HG02943 (cell line): Measurements from ENCODE around the gene ZNF443.
"Not testable (repeated sequence)": the region's sequence is repeated elsewhere in the genome, so short reads cannot be mapped to it uniquely, and the experiment has no call there.

Experiments used
- ATAC-seq: cut with Tn5 transposase; IDR thresholded peaks from one replicate; pipeline ENCODE4 v1.9.1; 2021; ENCODE audit warnings: mild to moderate bottlenecking, low read depth, moderate library complexity; ENCODE audit not compliant: unreplicated experiment

ZNF443 gene

DNA sequence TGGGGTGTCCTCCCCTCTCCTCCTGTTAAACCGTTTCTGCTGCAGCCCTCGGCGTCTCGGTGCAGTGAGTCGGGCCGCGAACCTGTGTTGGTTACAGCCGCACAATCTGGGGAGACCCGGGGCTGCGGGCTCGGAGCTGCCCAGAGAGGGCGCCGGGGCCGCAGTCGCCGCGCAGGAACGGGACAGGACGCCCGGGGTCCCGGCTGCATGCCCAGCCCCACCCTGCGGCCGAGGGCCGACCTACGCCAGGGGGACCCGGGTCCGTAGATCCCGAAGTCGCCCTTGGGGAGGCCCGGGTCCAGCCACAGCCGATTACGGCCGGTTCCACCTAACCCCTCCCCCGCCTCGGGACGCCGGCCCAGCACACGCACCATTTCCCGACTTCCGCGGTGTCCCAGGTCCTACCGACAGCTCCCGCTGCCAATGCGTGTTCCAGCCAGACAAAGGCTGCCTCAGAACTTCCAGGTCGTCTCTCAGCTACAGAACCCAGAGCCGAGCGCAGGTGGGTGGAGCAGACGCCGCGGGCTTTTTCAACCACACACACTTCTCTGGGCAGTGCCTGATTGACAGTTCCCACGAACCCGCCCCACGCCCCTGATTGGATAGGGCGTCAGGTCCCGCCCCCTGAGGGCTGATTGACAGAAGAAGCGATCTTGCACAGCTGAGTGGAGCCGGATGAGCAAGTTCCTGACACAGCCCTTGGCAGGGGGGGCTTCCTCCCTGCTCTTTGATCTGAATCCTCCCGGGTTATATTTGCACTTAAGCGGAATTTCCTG is at the start of gene ZNF443:
Gene ZNF443 (minus strand): TSS at position 481 of the 776 bp plus-strand sequence. CDS start 107 bp downstream, at position 374.
- ATAC-seq: peak; percentile 95

DNA sequence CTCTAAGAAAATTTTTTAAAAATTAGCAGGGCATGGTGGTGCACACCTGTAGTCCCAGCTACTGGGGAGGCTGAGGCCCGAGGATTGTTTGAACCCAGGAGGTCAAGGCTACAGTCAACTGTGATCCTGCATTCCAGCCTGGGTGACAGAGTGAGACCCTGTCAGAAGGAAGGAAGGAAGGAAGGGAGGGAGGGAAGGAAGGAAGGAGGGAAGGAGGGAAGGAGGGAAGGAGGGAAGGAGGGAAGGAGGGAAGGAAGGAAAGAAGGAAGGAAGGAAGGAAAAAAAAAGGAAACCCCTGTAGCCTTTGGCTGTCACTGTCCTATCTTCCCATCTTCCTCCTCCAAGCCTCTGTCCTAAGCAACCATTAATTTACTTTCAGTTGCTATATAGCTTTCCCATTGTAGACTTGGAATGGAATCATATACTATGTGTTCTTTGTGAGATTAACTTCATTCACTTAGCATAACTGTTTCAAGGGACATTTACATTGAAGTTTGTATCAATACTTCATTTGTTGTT is 45.5 kb upstream of the ZNF443 start:
- ATAC-seq: not testable (repeated sequence)

DNA sequence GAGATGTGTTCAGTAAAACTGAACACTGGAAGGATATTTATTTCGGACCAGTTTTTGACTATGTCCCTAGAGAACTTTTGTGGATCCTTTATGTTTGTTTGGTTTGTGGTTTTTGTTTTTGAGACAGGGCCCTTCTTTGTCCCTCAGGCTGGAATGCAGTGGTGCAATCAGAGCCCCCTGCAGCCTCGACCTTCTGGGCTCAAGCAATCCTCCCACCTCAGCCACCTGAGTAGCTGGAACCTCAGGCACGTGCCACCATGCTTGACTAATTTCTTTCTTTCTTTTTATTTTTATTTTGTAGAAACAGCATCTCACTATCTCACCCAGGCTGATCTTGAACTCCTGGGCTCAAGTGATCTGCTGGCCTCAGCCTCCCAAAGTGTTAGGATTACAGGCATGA is 44.8 kb upstream of the ZNF443 start:
- no peak for ATAC-seq

DNA sequence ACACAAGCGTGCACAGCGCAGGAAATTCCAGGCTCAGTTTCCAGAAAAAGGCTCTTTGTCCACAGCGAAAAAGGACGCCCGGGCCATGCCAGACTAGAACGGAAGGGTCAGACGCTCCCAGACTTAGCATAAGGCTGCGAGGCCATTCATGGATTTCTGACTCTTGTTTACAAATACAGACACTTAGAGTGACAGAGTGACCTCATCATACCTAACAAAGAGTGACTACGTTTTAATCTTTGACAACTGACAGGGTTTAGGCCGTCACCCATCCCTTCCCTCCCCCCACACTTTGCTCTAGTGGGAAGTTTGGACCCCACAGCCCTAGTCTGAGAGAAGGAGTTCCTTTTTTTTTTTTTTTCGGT is 44.2 kb upstream of the ZNF443 start:
- peak; percentile 12 for ATAC-seq

DNA sequence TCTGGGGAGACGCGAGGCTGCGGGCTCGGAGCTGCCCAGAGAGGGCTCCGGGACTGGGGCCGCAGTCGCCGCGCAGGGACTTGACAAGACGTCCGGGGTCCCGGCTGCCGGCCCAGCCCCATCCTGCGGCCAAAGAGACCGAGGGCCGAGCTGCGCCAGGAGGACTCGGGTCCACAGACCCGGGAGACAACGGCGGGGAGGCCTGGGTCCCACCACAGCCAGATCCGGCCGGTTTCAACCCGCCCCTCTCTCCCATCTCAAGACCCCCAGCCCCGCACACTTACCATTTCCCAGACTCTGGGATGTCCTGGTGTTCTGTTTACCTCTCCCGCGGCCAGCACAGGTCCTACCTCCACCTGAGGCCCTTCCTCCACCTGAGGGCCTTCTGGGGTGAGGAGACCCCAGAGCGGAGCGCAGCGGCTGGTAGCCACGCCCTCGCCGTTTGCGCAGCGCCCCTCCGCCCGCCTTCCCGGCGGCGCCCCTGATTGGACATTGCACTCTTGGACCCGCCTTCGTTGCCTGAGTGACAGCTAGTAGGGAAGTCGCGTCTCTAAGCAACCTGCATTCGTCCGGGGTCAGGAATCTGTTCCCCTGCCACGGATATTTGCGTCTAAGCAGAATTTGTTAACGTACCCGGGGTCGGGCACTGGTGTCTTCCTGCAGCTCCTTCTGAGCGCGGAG is 43.7 kb upstream of the ZNF443 start, which contains the start of gene ZNF709:
Gene ZNF709 (minus strand): TSS at position 446 of the 681 bp plus-strand sequence. CDS start 159 bp downstream, at position 287.
- peak; percentile 92 for ATAC-seq

DNA sequence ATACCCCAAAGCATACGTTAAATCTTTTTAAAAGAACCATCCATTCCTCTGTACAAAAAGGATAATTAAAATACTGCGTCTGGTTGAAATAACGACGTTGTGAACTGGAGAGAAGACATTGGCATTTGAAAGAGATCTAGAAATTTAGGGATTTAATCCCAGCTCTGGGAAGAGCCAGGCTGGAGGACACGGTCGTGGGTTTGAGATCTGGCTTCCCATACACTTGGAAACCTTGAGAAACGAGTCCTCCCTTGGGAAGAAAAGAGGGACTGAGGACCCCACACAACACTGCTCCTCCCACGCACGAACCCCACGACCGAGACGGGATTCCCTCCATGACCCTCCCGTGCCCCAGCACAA is 43.2 kb upstream of the ZNF443 start:
- ATAC-seq: no peak

DNA sequence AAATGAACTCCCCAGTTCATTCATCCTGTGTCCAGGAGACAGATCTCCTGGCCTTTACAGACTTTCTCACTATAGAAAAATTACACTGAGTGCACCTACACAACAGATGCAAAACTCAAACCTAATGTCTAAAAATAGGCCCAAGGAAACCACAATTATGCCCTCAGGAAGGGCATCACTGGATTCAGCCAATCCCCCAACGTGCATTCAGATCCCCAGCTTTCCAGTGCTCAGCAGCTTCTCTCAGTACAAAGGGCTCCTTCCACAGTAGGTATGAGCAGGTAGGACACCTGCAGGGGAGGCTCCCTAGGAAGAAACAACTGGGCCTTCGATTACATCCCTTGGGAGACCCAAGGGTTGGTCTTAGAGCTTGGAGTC is 41.7 kb upstream of the ZNF443 start:
- ATAC-seq: no peak

DNA sequence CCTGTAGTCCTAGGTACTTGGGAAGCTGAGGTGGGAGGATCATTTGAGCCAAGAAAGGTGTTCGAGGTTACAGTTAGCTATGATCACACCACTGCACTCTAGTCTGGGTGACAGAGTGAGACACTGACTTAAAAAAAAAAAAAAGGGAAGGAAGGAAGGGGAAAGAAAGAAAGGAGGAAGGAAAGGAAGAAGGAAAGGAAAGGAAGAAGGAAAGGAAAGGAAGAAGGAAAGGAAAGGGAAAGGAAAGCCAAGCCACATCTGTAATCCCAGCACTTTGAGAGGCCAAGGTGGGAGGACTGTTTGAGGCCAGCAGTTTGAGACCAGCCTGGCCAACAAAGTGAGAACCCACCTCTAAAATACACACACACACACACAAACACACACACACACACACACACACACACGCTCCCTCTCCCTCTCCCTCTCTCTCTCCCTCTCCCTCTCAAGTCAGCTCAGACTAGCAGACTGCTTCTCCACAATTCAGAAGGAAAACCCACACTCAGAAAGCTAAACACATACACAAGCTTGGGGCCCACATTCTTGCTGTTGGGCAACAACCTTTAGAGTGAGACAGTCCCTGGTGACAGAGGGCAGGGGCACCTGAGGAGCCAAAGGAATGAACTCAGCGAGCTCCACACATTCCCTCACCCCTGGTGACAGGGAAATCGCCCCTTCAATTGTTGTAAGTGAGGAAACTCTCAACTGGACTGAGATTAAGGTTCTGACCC is 41.1 kb upstream of the ZNF443 start:
- ATAC-seq: no peak

DNA sequence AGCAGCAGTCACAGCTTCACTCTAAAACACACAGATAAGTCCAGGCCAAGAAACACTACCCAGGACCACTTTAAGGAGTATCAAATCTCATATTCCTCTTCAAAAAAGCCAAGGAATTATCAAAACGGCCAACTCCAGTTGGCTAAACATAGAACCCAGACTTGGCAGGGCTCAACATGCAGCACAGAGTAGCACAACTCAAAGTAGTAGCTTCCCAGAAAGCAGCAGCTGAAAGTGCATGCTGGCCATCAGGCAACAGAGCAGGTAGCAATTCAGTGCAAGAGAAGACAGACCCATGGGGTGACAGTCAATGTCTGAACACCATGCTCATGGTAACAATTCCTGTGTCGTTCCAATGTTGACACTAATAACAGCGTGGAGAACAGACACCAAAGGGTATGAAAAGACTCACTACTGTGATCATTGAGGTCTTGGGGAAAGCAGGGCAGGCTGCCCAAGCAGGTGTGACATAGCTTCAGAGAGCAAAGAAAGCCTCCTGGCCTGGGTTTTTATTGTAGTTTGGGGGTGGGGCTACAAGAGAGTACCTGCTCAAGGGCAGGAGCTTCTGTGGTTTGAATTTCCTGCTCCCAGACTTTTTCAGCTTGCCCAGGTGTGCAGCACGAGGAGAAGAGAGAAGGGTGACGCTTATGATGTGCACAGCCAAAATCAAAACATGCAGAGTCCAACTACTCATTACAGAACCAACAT is 37.6 kb upstream of the ZNF443 start:
- no peak for ATAC-seq

DNA sequence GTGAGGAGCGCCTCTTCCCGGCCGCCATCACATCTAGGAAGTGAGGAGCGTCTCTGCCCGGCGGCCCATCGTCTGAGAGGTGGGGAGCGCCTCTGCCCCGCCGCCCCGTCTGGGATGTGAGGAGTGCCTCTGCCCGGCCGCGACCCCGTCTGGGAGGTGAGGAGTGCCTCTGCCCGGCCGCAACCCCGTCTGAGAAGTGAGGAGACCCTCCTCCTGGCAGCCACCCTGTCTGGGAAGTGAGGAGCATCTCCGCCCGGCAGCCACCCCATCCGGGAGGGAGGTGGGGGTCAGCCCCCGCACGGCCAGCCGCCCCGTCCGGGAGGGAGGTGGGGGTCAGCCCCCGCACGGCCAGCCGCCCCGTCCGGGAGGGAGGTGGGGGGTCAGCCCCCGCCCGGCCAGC is 26.8 kb upstream of the ZNF443 start:
- not testable (repeated sequence) for ATAC-seq

DNA sequence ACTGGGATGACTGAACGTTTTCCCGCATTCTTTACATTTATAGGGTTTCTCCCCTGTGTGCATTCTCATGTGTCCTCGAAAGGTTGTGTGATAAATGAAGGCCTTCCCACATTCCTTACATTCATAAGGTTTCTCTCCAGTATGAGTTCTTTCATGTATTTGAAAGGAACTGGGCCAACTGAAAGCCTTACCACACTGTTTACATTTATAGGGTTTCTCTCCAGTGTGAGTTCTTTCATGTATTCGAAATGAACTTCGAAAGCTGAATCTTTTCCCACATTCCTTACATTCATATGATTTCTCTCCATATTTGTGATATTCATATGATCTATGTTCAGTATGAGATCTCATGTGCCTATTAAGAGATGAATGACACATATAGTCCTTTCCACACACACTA is 24.4 kb upstream of the ZNF443 start:
- ATAC-seq: no peak

DNA sequence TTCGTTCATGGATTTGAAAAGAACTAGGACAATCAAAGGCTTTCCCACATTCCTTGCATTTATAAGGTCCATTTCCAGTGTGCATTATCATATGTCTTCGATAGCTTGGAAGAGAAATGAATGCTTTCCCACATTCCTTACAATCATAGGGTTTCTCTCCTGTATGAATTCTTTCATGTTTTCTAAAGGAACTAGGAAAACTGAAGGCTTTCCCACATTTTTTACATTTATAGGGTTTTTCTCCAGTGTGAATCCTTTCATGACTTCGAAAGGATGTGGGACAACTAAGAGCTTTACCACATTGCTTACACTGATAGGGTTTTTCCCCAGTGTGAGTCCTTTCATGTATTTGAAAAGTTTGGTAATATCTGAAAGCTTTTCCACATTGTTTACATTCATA is 23.9 kb upstream of the ZNF443 start:
- no peak for ATAC-seq

DNA sequence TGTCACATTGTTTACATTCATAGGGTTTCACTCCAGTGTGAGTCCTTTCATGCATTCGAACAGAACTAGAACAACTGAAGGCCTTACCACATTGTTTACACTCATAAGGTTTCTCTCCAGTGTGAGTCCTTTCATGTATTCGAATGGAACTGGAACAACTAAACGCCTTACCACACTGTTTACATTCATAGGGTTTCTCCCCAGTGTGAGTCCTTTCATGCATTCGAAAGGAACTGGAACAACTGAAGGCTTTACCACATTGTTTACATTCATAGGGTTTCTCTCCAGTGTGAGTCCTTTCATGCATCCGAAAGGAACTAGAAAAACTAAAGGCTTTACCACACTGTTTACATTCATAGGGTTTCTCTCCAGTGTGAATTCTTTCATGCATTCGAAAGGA is 23.3 kb upstream of the ZNF443 start:
- ATAC-seq: not testable (repeated sequence)

DNA sequence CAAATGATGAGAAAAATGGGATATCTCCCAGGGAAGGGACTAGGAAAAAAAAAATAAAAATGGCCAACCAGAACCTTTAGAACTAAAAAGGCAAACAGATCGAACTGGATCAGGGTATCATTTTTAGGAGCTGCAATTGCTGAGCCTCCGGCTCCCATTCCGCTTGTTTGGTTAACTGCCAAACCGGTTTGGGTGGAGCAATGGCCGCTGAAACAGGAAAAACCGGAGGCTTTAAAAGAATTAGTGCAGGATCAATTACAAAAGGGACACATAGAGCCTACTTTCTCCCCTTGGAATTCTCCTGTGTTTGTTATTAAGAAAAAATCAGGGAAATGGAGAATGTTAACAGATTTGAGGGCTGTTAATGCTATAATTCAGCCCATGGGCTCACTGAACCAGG is 12.7 kb upstream of the ZNF443 start:
- no peak for ATAC-seq

DNA sequence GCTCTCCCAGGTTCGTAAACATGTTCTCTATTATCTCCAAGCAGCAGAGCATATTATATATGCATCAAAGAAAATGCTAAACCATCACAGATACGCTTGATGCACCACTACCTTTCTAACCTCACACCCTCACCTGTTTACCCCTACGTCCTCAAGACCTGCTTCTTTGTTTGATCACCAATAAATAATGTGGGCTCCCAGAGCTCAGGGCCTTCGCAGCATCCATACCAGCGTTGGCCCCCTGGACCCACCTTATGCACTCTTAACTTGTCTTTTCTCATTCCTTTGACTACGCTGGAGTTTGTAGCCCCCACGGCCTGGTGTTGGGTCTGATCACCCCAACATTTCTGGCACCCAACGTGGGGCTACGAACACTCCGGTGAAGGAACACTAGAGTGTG is 10.0 kb upstream of the ZNF443 start:
- no peak for ATAC-seq

DNA sequence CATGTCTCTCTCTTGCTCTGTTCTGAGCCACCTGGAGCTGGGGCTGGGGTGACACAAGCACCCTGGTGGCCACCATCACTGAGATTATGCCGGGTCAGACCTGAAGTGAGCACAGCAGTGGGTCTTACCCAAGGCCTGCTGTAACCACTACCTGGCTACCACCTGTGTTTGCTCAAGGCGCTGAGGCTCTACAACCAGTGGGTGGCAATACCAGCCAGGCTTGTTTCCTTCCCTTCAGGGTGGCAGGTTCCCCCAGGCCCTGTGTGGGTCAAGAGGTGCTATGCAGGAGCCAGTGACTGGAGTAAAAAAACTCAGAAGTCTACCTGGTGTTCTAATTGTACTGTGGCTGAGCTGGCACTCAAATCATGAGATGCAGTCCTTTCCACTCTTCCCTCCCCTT is 8.0 kb upstream of the ZNF443 start:
- no peak for ATAC-seq

DNA sequence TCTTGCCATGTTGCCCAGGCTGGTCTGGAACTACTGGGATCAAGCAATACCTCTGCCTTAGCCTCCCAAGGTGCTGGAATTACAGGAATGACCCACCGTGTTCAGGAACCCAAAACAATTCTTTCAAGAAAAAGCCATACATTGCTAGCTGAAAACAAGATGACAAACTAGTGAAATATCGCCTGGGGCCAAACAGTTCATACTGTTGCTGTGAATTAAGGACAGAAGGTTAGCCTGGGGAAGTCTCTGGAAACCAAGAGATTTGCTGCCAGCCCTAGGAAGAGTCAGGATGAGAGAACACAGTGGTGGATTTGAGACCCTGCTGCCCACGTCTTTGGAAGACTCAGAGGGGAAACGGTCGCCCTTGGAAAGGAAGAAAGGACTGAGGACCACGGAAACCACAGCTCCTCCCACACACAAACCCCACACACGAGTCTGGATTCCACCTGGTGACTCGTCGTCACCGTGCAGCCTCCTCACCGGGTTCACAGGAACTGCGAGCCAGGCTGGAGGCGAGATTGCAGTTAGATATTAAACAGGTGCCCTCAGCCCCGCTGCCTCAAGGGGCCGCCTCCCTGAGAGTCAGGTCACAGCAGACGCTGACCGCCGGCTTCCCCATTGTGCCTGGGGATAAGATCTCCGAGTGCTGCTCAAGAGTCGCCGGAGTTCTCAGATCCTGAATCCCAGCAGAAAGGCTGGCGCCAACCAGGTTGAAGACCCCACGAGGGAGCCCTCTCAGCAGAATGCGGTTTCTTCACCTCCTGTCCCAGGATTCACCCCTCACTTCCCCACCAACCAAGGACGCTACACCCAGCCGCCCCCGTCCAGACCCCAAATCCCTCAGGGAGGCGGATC is 908 bp downstream of the ZNF443 start:
- ATAC-seq: peak; percentile 32

DNA sequence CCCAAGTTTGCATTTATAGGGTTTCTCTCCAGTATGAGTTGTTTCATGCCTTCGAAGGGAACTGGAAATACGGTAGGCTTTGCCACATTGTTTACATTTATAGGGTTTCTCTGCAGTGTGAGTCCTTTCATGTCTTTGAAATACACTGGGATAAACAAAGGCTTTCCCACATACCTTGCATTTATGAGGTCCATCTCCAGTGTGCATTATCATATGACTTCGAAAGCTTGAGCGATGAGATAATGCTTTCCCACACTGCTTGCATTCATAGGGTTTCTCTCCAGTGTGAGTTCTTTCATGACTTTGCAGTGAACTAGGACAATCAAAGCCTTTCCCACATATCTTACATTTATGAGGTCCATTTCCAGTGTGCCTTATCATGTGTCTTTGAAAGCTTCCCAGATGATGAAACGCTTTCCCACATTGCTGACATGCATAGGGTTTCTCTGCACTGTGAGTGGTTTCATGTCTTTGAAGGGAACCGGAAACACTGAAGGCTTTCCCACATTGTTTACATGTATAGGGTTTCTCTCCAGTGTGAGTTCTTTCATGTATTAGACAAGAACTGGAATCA is 10.0 kb downstream of the ZNF443 start:
- ATAC-seq: not testable (repeated sequence)

DNA sequence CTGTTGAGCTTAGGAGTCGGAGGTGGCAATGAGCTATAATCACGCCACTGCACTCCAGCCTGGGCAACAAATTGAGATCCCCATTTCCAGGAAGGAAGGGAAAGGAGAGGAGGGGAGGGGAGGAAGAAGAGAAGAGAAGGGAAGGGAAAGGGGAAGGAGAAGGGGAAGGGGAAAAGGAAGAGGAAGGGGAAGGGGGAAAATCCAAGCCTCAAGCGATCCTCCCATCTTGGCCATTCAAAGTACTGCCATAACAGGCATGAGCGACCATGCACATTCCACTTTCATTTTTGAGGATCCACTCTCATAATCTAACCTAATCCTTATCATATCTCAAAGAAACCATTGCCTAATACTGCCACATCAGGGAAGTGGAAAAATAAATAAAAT is 14.9 kb downstream of the ZNF443 start:
- no peak for ATAC-seq
